GM18867 (cell line): ENCODE data around the gene SWT1.
"Not testable (repeated sequence)": the region's sequence is repeated elsewhere in the genome, so short reads cannot be mapped to it uniquely, and the experiment has no call there.

Experiments used
- ATAC-seq: cut with Tn5 transposase; IDR thresholded peaks from one replicate; pipeline ENCODE4 v1.9.1; 2021; ENCODE audit warnings: mild to moderate bottlenecking, moderate library complexity; ENCODE audit not compliant: unreplicated experiment

SWT1 gene

GRCh38 chr1:185317034-185317885 lies 160.3 kb downstream of the SWT1 start, which contains the start of gene IVNS1ABP:
IVNS1ABP (minus strand) TSS chr1:185317243; CDS start chr1:185309493, 7,750 bp downstream.
- peak; percentile 72 for ATAC-seq

GRCh38 chr1:185317886-185318310 lies 160.9 kb downstream of the SWT1 start:
- peak; percentile 49 for ATAC-seq

GRCh38 chr1:185318431-185319138 lies 161.6 kb downstream of the SWT1 start:
- ATAC-seq, result no peak

- ATAC-seq, result no peak
Measured at GRCh38 chr1:185319139-185319475, 162.1 kb downstream of the SWT1 start.

GRCh38 chr1:185321104-185321503 lies 164.1 kb downstream of the SWT1 start:
- not testable (repeated sequence) for ATAC-seq

- not testable (repeated sequence) for ATAC-seq
Measured at GRCh38 chr1:185321653-185322221, 164.8 kb downstream of the SWT1 start.

GRCh38 chr1:185322636-185323035 lies 165.7 kb downstream of the SWT1 start:
- no peak for ATAC-seq

- no peak for ATAC-seq
Measured at GRCh38 chr1:185324118-185324517, 167.2 kb downstream of the SWT1 start.

GRCh38 chr1:185325413-185325812 lies 168.4 kb downstream of the SWT1 start:
- no peak for ATAC-seq

- no peak for ATAC-seq
Measured at GRCh38 chr1:185328255-185328654, 171.3 kb downstream of the SWT1 start.

- no peak for ATAC-seq
Measured at GRCh38 chr1:185334182-185334581, 177.2 kb downstream of the SWT1 start.

- no peak for ATAC-seq
Measured at GRCh38 chr1:185337246-185337645, 180.3 kb downstream of the SWT1 start.

GRCh38 chr1:185338719-185339622 lies 182.0 kb downstream of the SWT1 start:
- peak; percentile 98 for ATAC-seq

- no peak for ATAC-seq
Measured at GRCh38 chr1:185341196-185341781, 184.3 kb downstream of the SWT1 start.
